CD4-positive, alpha-beta memory T cell (primary cell): Measurements from ENCODE around the gene OAF. TPM values are rescaled to one million over a fixed set of nuclear protein-coding genes. Genes with fewer than 3 reads are reported as not detected.
"Not testable (repeated sequence)": the region's sequence is repeated elsewhere in the genome, so short reads cannot be mapped to it uniquely, and the experiment has no call there.

Experiments
- CTCF ChIA-PET: fragments of 350-600 bp; sonication (Branson Sonifier 250); formaldehyde crosslinking; loops from one replicate; lab custom pipeline; 2021; ENCODE audit warnings: inconsistent platforms; ENCODE audit not compliant: partially characterized antibody; lab: Charles Lee
- POLR2A ChIA-PET: fragments of 350-600 bp; sonication (Branson Sonifier 250); formaldehyde crosslinking; loops from one replicate; lab custom pipeline; 2021; ENCODE audit not compliant: partially characterized antibody; lab: Charles Lee
- DNase-seq, 5 donors: peaks; one replicate each; pipeline versions ENCODE4 v3.0.0 to v3.0.0-alpha.2; 2020 to 2022; ENCODE audit warnings: mixed read lengths in 1 of 5
- H3K27ac ChIP-seq: one replicate; pipeline ENCODE4 v1.7.0; 2013; ENCODE audit warnings: low read depth, low read length
- H3K27me3 ChIP-seq: 2 replicates; pipeline ENCODE4 v1.7.0; 2013; ENCODE audit warnings: mild to moderate bottlenecking, low read length, moderate library complexity; ENCODE audit not compliant: insufficient read depth
- H3K36me3 ChIP-seq: 2 replicates; pipeline ENCODE4 v1.7.0; 2013; ENCODE audit warnings: mild to moderate bottlenecking, low read length, moderate library complexity; ENCODE audit not compliant: insufficient read depth
- H3K4me1 ChIP-seq: 2 replicates; pipeline ENCODE4 v1.7.0; 2013; ENCODE audit warnings: mild to moderate bottlenecking, low read length, moderate library complexity; ENCODE audit not compliant: insufficient read depth
- H3K4me3 ChIP-seq, 2 donors: one replicate each; pipeline ENCODE4 v1.7.0; 2013; ENCODE audit warnings: low read length in 2 of 2, mild to moderate bottlenecking in 1 of 2
- H3K9me3 ChIP-seq, 2 donors: one replicate each; pipeline ENCODE4 v1.7.0; 2013; ENCODE audit warnings: low read length in 2 of 2, control low read depth in 1 of 2; ENCODE audit not compliant: control insufficient read depth in 1 of 2
- H3K27ac Mint-ChIP-seq, 7 donors: one replicate each; pipeline ENCODE4 v1.8.0; 2020 to 2021; ENCODE audit warnings: mixed read lengths in 7 of 7, mild to moderate bottlenecking in 6 of 7, inconsistent platforms in 3 of 7, moderate library complexity in 3 of 7
- H3K27me3 Mint-ChIP-seq, 2 donors: one replicate each; pipeline ENCODE4 v1.8.0; 2020 to 2021; ENCODE audit warnings: mixed read lengths in 2 of 2
- H3K36me3 Mint-ChIP-seq, 2 donors: one replicate each; pipeline ENCODE4 v1.8.0; 2020 to 2021; ENCODE audit warnings: mixed read lengths in 2 of 2, inconsistent platforms in 1 of 2, mild to moderate bottlenecking in 1 of 2
- H3K4me1 Mint-ChIP-seq, 4 donors: one replicate each; pipeline ENCODE4 v1.8.0; 2020 to 2021; ENCODE audit warnings: mixed read lengths in 4 of 4, mild to moderate bottlenecking in 1 of 4
- H3K4me3 Mint-ChIP-seq, 8 donors: one replicate each; pipeline ENCODE4 v1.8.0; 2020 to 2021; ENCODE audit warnings: mixed read lengths in 8 of 8, mild to moderate bottlenecking in 7 of 8, moderate library complexity in 6 of 8, inconsistent platforms in 3 of 8
- H3K9me3 Mint-ChIP-seq, 8 donors: one replicate each; pipeline ENCODE4 v1.8.0; 2020 to 2021; ENCODE audit warnings: mixed read lengths in 8 of 8, mild to moderate bottlenecking in 5 of 8, inconsistent platforms in 3 of 8, moderate library complexity in 1 of 8
- intact Hi-C: fragments of 100-400 bp; cut with micrococcal nuclease; formaldehyde crosslinking; loops from one replicate; pipeline ENCODE4 v1.15.1; 2023
- polyA plus RNA-seq, 2 donors: library from polyadenylated mRNA; unstranded; fragments of 300-500 nt; fragmentation: Illumina TruSeq; gene quantifications; one replicate each; pipeline ENCODE4 v1.2.3, GENCODE V29; 2021
- total RNA-seq, 2 experiments: library from RNA; stranded (reverse); gene quantifications; one replicate each; pipeline ENCODE4 v1.2.3, GENCODE V29; 2021

The OAF gene
- total and polyA plus RNA-seq, 4 experiments from 2014 or later = 1.3 to 2.6 (median 1.7) TPM

DNA sequence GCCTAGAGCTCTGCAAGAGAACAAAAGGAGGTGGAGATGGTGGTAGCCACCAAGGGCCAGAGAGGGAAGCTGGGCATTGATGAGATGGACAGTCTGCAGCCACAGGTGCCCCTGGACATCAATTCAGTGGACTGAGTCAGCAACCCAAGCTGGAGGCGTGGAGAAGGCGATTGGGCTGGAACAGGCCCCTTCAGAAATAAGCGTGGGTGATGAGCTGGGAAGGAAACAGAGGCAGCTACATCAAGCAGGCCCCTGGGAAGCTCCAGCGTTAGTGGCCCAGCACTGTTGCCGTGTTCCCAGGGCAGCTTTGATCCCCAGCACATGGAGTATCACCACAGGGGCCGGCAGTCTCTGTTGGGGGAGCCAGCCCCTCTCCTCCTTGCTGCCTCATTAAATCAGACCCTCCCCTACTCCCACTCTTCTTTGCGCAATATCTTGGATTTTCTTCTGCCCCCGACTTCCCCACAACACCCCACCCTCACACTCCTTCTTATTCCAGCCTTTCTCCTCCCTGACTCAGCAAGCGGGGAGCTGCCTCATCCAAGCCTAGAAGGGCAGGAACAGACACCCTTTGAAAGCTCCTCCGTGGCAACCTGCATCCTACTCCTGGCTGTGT lies 31.7 kb upstream of the OAF start:
- no peaks in the 10 kb centered on the region for H3K4me1 Mint-ChIP-seq
- DNase-seq = no peak
- peaks cover 6 to 17% of the 10 kb centered on the region in 2 donors for H3K27me3 Mint-ChIP-seq
- no peaks in the 10 kb centered on the region for H3K36me3 Mint-ChIP-seq
- intact Hi-C loops = no loop called here
- Histone ChIP-seq H3K27me3 (no peaks in the 10 kb centered on the region), H3K9me3 (no peaks in the 10 kb centered on the region), H3K4me1 (no peaks in the 10 kb centered on the region), H3K4me3 (no peak overlapping the region), H3K36me3 (no peaks in the 10 kb centered on the region), H3K27ac (no peak overlapping the region)
- H3K9me3 Mint-ChIP-seq = no peaks in the 10 kb centered on the region
- CTCF ChIA-PET = interaction anchor here (1.4 to 2.6 kb wide), 2 partner anchors 8 to 51 kb away, joined by 3 to 12 read pairs; no protein-coding TSS in a partner anchor
- H3K27ac Mint-ChIP-seq = no peak overlapping the region
- no peak overlapping the region for H3K4me3 Mint-ChIP-seq
- POLR2A ChIA-PET = no interaction called here

DNA sequence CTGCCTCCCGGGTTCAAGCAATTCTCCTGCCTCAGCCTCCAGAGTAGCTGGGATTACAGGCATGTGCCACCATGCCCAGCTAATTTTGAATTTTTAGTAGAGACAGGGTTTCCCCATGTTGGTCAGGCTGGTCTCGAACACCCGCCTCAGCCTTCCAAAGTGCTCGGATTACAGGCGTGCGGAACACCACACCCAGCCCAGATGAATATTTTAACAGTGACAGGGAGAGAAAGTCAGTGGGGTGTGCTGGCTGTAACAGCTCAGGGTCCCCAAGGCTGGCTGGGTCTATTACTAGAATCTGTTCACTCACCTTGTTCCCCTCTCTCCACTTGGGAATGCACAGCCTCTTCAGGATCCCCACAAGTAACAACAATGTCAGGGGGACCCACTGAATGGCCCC lies 30.8 kb upstream of the OAF start:
- H3K27ac ChIP-seq, H3K27ac Mint-ChIP-seq, H3K4me1 ChIP-seq, H3K4me3 ChIP-seq, POLR2A ChIA-PET, H3K36me3 Mint-ChIP-seq, H3K36me3 ChIP-seq, H3K9me3 Mint-ChIP-seq, H3K27me3 ChIP-seq, H3K4me3 Mint-ChIP-seq, H3K9me3 ChIP-seq, H3K4me1 Mint-ChIP-seq, intact Hi-C loops, DNase-seq: not testable (repeated sequence)
- H3K27me3 Mint-ChIP-seq = peaks cover 5 to 12% of the 10 kb centered on the region in 2 donors
- CTCF ChIA-PET = interaction anchor here (1.4 kb wide), 1 partner anchor 9 kb away, joined by 3 read pairs; no protein-coding TSS in a partner anchor

DNA sequence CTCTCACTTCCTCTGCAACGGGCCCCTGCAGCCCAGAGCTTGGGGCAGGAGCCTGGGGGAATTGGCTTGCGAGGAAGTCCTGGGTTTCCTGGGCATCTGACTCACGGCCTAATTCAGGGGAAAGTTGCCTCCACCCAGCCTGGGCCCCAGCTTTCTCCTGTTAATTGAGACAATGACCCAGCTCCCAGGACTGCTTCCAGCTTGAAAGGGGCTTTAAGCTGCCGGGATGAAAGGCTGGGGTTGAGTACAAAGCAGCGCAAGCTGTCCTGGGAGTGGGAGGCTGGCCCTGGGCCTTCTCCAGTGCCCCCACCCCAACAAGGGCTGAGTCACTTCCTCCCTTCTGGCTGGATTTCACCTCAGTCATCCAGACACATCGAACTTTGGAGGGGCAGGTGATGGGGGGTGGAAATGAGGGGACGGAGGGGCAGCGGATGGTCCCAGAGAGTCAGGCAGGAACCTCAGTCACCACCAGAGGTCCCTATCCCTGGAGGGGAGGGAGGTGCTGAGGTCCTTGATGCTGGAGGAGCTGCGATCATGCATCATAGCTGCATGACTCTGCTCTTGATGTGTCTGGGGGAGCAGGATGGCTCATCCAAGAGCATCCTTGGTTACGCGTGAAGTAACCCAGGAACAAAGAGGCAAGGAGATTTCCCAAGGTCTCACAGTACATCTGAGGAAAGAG lies 30.1 kb upstream of the OAF start:
- no peaks in the 10 kb centered on the region for H3K4me1 Mint-ChIP-seq
- H3K4me3 ChIP-seq = no peak overlapping the region
- no peak for DNase-seq

GRCh38 chr11:120181376-120181975 lies 29.4 kb upstream of the OAF start:
- no peak for DNase-seq
- H3K36me3 ChIP-seq = no peaks in the 10 kb centered on the region
- Mint-ChIP-seq H3K4me3 (no peak overlapping the region), H3K27me3 (peaks cover 10 to 18% of the 10 kb centered on the region in 2 donors), H3K9me3 (no peaks in the 10 kb centered on the region), H3K27ac (no peak overlapping the region), H3K36me3 (no peaks in the 10 kb centered on the region), H3K4me1 (no peaks in the 10 kb centered on the region)
- intact Hi-C loops = no loop called here
- no peak overlapping the region for H3K27ac ChIP-seq
- H3K4me1 ChIP-seq = no peaks in the 10 kb centered on the region
- no peaks in the 10 kb centered on the region for H3K27me3 ChIP-seq
- CTCF ChIA-PET = no interaction called here
- no peak overlapping the region for H3K4me3 ChIP-seq
- POLR2A ChIA-PET = no interaction called here
- no peaks in the 10 kb centered on the region for H3K9me3 ChIP-seq

More for the DNA sequence above, 30.1 kb upstream of the OAF start:
- H3K4me1 ChIP-seq = no peaks in the 10 kb centered on the region
- H3K36me3 ChIP-seq = no peaks in the 10 kb centered on the region
- no peaks in the 10 kb centered on the region for H3K9me3 ChIP-seq
- H3K9me3 Mint-ChIP-seq = no peaks in the 10 kb centered on the region
- no peak overlapping the region for H3K27ac ChIP-seq
- no peaks in the 10 kb centered on the region for H3K27me3 ChIP-seq
- intact Hi-C loops = no loop called here
- POLR2A ChIA-PET = no interaction called here
- H3K27ac Mint-ChIP-seq = no peak overlapping the region
- H3K36me3 Mint-ChIP-seq = no peaks in the 10 kb centered on the region
- peaks cover 7 to 12% of the 10 kb centered on the region in 2 donors for H3K27me3 Mint-ChIP-seq
- no peak overlapping the region for H3K4me3 Mint-ChIP-seq
- CTCF ChIA-PET = no interaction called here

- Histone ChIP-seq H3K27me3 (no peaks in the 10 kb centered on the region), H3K36me3 (no peaks in the 10 kb centered on the region), H3K4me1 (no peaks in the 10 kb centered on the region), H3K27ac (no peak overlapping the region), H3K9me3 (no peaks in the 10 kb centered on the region), H3K4me3 (no peak overlapping the region)
- H3K9me3 Mint-ChIP-seq = no peaks in the 10 kb centered on the region
- DNase-seq = no peak
- POLR2A ChIA-PET = no interaction called here
- H3K4me1 Mint-ChIP-seq = no peaks in the 10 kb centered on the region
- H3K36me3 Mint-ChIP-seq = no peaks in the 10 kb centered on the region
- intact Hi-C loops = no loop called here
- H3K27ac Mint-ChIP-seq = no peak overlapping the region
- no peak overlapping the region for H3K4me3 Mint-ChIP-seq
- H3K27me3 Mint-ChIP-seq = peaks cover 14 to 25% of the 10 kb centered on the region in 2 donors
- CTCF ChIA-PET = no interaction called here
These were observed 28.5 kb upstream of the OAF start for GRCh38 chr11:120182372-120182771.

GRCh38 chr11:120182790-120183491 lies 27.9 kb upstream of the OAF start:
- no peak overlapping the region for H3K4me3 Mint-ChIP-seq
- Histone ChIP-seq H3K27me3 (no peaks in the 10 kb centered on the region), H3K4me1 (no peaks in the 10 kb centered on the region), H3K4me3 (no peak overlapping the region), H3K36me3 (no peaks in the 10 kb centered on the region), H3K27ac (no peak overlapping the region), H3K9me3 (no peaks in the 10 kb centered on the region)
- CTCF ChIA-PET = no interaction called here
- no peak overlapping the region for H3K27ac Mint-ChIP-seq
- H3K9me3 Mint-ChIP-seq = no peaks in the 10 kb centered on the region
- POLR2A ChIA-PET = no interaction called here
- intact Hi-C loops = no loop called here
- H3K36me3 Mint-ChIP-seq = no peaks in the 10 kb centered on the region
- no peak for DNase-seq
- no peaks in the 10 kb centered on the region for H3K4me1 Mint-ChIP-seq
- peaks cover 14 to 26% of the 10 kb centered on the region in 2 donors for H3K27me3 Mint-ChIP-seq

DNA sequence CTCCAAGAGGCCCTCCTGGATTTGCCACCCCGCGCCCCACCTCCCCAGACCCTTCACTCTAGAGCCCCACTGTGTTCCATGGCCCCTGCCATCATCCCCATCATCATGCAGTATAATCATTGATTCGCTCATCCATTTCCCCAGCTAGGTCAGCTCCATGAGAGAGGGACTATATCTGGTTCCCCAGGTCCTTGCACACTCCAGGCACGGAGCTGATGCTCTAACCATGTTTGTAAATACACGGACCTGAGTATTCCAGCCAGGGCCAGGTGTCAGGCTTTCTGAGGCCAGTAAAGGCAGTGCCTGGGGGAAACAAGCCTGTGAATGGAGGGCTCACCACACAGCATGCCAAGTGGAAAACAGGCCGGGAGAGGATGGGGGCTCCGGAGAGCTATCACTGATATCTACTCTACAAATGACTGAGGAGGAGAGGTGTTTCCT lies 27.1 kb upstream of the OAF start:
- Mint-ChIP-seq H3K36me3 (no peaks in the 10 kb centered on the region), H3K9me3 (no peaks in the 10 kb centered on the region), H3K27me3 (peaks cover 14 to 30% of the 10 kb centered on the region in 2 donors), H3K4me1 (no peaks in the 10 kb centered on the region), H3K27ac (no peak overlapping the region), H3K4me3 (no peak overlapping the region)
- Histone ChIP-seq H3K36me3 (no peaks in the 10 kb centered on the region), H3K27ac (no peak overlapping the region), H3K27me3 (no peaks in the 10 kb centered on the region), H3K9me3 (no peaks in the 10 kb centered on the region), H3K4me3 (no peak overlapping the region), H3K4me1 (no peaks in the 10 kb centered on the region)
- CTCF ChIA-PET = no interaction called here
- intact Hi-C loops = no loop called here
- POLR2A ChIA-PET = no interaction called here
- no peak for DNase-seq
